22Rv1 (cell line): ENCODE data around the gene PGP.

Experiments used
- H3K27ac ChIP-seq: fragments of 450-650 bp; 2 replicates; pipeline ENCODE4 v1.5.1; 2017
- CTCF ChIP-seq: fragments of 450-650 bp; IDR thresholded peaks from 2 replicates; pipeline ENCODE4 v1.5.1; 2017; ENCODE audit warnings: mild to moderate bottlenecking
- ZFX ChIP-seq: fragments of 450-650 bp; IDR thresholded peaks from 2 replicates; pipeline ENCODE4 v1.6.1; 2017; ENCODE audit warnings: antibody characterized with exemption, borderline replicate concordance

The PGP gene

GRCh38 chr16:2212362-2213324, 2.0 kb downstream of the PGP start:
- peak overlapping the region; percentile 99 for H3K27ac ChIP-seq
- TF ChIP-seq CTCF (no peak), ZFX (no peak)

- TF ChIP-seq ZFX: no peak
- TF ChIP-seq CTCF: no peak
- H3K27ac ChIP-seq: peak overlapping the region; percentile 99
Observed at GRCh38 chr16:2211923-2212347, 2.7 kb downstream of the PGP start.

- peak within 1 kb of the TSS; percentile 99 for H3K27ac ChIP-seq
- TF ChIP-seq ZFX (no peak), CTCF (no peak)
Observed at GRCh38 chr16:2210386-2211365, 4.0 kb downstream of the PGP start, which contains the start of gene BRICD5. BRICD5 (minus strand) TSS chr16:2210863; CDS start chr16:2210833, 30 bp downstream.

GRCh38 chr16:2210009-2210332, 4.7 kb downstream of the PGP start:
- TF ChIP-seq CTCF (no peak), ZFX (no peak)
- H3K27ac ChIP-seq: peak overlapping the region; percentile 99

- peak overlapping the region; percentile 99 for H3K27ac ChIP-seq
- TF ChIP-seq ZFX: no peak
Observed at GRCh38 chr16:2209258-2210008, 5.2 kb downstream of the PGP start.

- peak overlapping the region; percentile 85 for H3K27ac ChIP-seq
- TF ChIP-seq ZFX (no peak), CTCF (no peak)
Observed at GRCh38 chr16:2208772-2209171, 5.9 kb downstream of the PGP start.

GRCh38 chr16:2208308-2208707, 6.3 kb downstream of the PGP start:
- no peak for TF ChIP-seq CTCF
- no peak for TF ChIP-seq ZFX
- H3K27ac ChIP-seq: peak overlapping the region; percentile 85
